H1 (cell line): ENCODE data around the gene MYL5. TPM values are rescaled to one million over a fixed set of nuclear protein-coding genes. Genes with fewer than 3 reads are reported as not detected.

ENCODE experiments used
- CTCF ChIA-PET: fragments of 300-600 bp; sonication (Branson Sonifier 250); formaldehyde crosslinking; loops from one replicate; lab custom pipeline; 2021; ENCODE audit not compliant: partially characterized antibody; lab: Charles Lee
- POLR2A ChIA-PET: fragments of 300-600 bp; sonication (Branson Sonifier 250); formaldehyde crosslinking; loops from one replicate; lab custom pipeline; 2021; ENCODE audit warnings: inconsistent platforms; ENCODE audit not compliant: partially characterized antibody; lab: Charles Lee
- DNase-seq, 2 experiments: peaks; one replicate each; pipeline versions ENCODE4 v3.0.0 to v3.0.0-alpha.2; 2010 to 2022; ENCODE audit warnings: low spot score in 2 of 2, low read depth in 1 of 2, mixed read lengths in 1 of 2
- FAIRE-seq: peaks from 2 replicates; lab custom pipeline; 2011; peaks lifted over from hg19 to GRCh38; lab: Jason Lieb, UNC
- H2AFZ ChIP-seq: 2 replicates; pipeline ENCODE4 v1.8.1; 2012; ENCODE audit warnings: low read length, inconsistent platforms
- H2AK5ac ChIP-seq: 2 replicates; pipeline ENCODE4 v1.6.1; 2013; ENCODE audit warnings: low read depth, low read length
- H2BK120ac ChIP-seq: replicated peaks from 2 replicates; pipeline ENCODE3; 2013; ENCODE audit warnings: low read depth, low read length, inconsistent platforms
- H2BK12ac ChIP-seq: 2 replicates; pipeline ENCODE4 v1.6.1; 2013; ENCODE audit warnings: low read depth, low read length
- H2BK15ac ChIP-seq: 2 replicates; pipeline ENCODE4 v1.6.1; 2013; ENCODE audit warnings: low read length
- H2BK20ac ChIP-seq: 2 replicates; pipeline ENCODE4 v1.6.1; 2013; ENCODE audit warnings: low read length
- H2BK5ac ChIP-seq: 2 replicates; pipeline ENCODE4 v1.6.1; 2013; ENCODE audit warnings: low read depth, low read length
- H3K14ac ChIP-seq: 2 replicates; pipeline ENCODE4 v1.6.1; 2013; ENCODE audit warnings: inconsistent platforms; ENCODE audit not compliant: insufficient read length
- H3K18ac ChIP-seq: 2 replicates; pipeline ENCODE4 v1.6.1; 2013; ENCODE audit warnings: low read length; ENCODE audit errors: extremely low read depth
- H3K23ac ChIP-seq: 2 replicates; pipeline ENCODE4 v1.6.1; 2013; ENCODE audit warnings: inconsistent platforms; ENCODE audit not compliant: insufficient read length
- H3K23me2 ChIP-seq: 2 replicates; pipeline ENCODE4 v1.6.1; 2013; ENCODE audit warnings: low read depth, low read length
- H3K27ac ChIP-seq: 2 replicates; pipeline ENCODE4 v1.6.1; 2011; ENCODE audit warnings: low read depth, low read length, inconsistent platforms
- H3K27me3 ChIP-seq, 4 experiments: replicated peaks in 1 of 4; 1 replicate in 1 of 4; 2 replicates in 3 of 4; pipeline versions ENCODE4 v1.6.1 to v1.8.1; 2011 to 2013; ENCODE audit warnings: low read length in 3 of 4, mild to moderate bottlenecking in 3 of 4, inconsistent platforms in 2 of 4, mixed read lengths in 2 of 4, moderate library complexity in 1 of 4; ENCODE audit not compliant: control insufficient read depth in 3 of 4, insufficient read depth in 3 of 4; ENCODE audit errors: extremely low read depth in 1 of 4
- H3K36me3 ChIP-seq, 4 experiments: 2 replicates each; pipeline versions ENCODE4 v1.6.1 to v1.8.1; 2011 to 2013; ENCODE audit warnings: mild to moderate bottlenecking in 4 of 4, low read length in 3 of 4, moderate library complexity in 2 of 4, control low read depth in 1 of 4, inconsistent platforms in 1 of 4; ENCODE audit not compliant: insufficient read depth in 4 of 4, control insufficient read depth in 2 of 4
- H3K4ac ChIP-seq: replicated peaks from 2 replicates; pipeline ENCODE3; 2013; ENCODE audit warnings: low read length, low read depth, mixed read lengths, inconsistent platforms; ENCODE audit not compliant: insufficient read length
- H3K4me1 ChIP-seq, 4 experiments: replicated peaks in 1 of 4; 1 replicate in 1 of 4; 2 replicates in 3 of 4; pipeline versions ENCODE4 v1.6.1 to v1.8.1; 2011 to 2013; ENCODE audit warnings: low read length in 3 of 4, inconsistent platforms in 2 of 4, mixed read lengths in 1 of 4; ENCODE audit not compliant: insufficient read depth in 4 of 4, control insufficient read depth in 3 of 4
- H3K4me2 ChIP-seq, 2 experiments: 2 replicates each; pipeline versions ENCODE4 v1.6.1 to v1.8.1; 2011 to 2013; ENCODE audit warnings: low read depth in 2 of 2, low read length in 2 of 2, control low read depth in 1 of 2, inconsistent platforms in 1 of 2, mild to moderate bottlenecking in 1 of 2; ENCODE audit not compliant: insufficient read depth in 1 of 2
- H3K4me3 ChIP-seq, 4 experiments: fragments of 200-600, 300-600 bp in 1 of 4; sonication (generic), shearing (Covaris generic), sonication (Bioruptor Twin) in 1 of 4; 2 replicates each; pipeline versions ENCODE4 v1.5.1 to v1.8.1; 2011 to 2016; ENCODE audit warnings: low read length in 4 of 4, low read depth in 3 of 4, control low read depth in 2 of 4, inconsistent platforms in 2 of 4, mild to moderate bottlenecking in 2 of 4, mixed read lengths in 1 of 4, moderate library complexity in 1 of 4; ENCODE audit not compliant: insufficient read depth in 2 of 4; ENCODE audit errors: extremely low read depth in 1 of 4
- H3K56ac ChIP-seq: replicated peaks from 2 replicates; pipeline ENCODE3; 2013; ENCODE audit warnings: low read depth, mild to moderate bottlenecking, mixed read lengths, low read length, inconsistent platforms; ENCODE audit not compliant: insufficient read length
- H3K79me1 ChIP-seq: 2 replicates; pipeline ENCODE4 v1.6.1; 2013; ENCODE audit warnings: low read depth, low read length, control low read depth
- H3K79me2 ChIP-seq, 2 experiments: 2 replicates each; pipeline versions ENCODE4 v1.6.1 to v1.8.1; 2012 to 2013; ENCODE audit warnings: low read length in 2 of 2, mild to moderate bottlenecking in 2 of 2, inconsistent platforms in 1 of 2; ENCODE audit not compliant: insufficient read depth in 2 of 2, control insufficient read depth in 1 of 2
- H3K9ac ChIP-seq, 4 experiments: replicated peaks in 1 of 4; 1 replicate in 1 of 4; 2 replicates in 3 of 4; pipeline versions ENCODE4 v1.6.1 to v1.8.1; 2011 to 2013; ENCODE audit warnings: low read depth in 3 of 4, low read length in 3 of 4, control low read depth in 2 of 4, mild to moderate bottlenecking in 2 of 4, moderate library complexity in 2 of 4, inconsistent platforms in 1 of 4; ENCODE audit errors: extremely low read depth in 1 of 4
- H3K9me3 ChIP-seq, 2 experiments: 2 replicates each; pipeline versions ENCODE4 v1.6.1 to v1.8.1; 2012 to 2013; ENCODE audit warnings: mild to moderate bottlenecking in 2 of 2, moderate library complexity in 2 of 2, control low read depth in 1 of 2, inconsistent platforms in 1 of 2, low read depth in 1 of 2, low read length in 1 of 2, mixed read lengths in 1 of 2; ENCODE audit not compliant: insufficient read depth in 2 of 2
- H4K20me1 ChIP-seq, 2 experiments: replicated peaks in 1 of 2; 2 replicates each; pipeline versions ENCODE3 to v1.8.1; 2011 to 2013; ENCODE audit warnings: inconsistent platforms in 2 of 2, low read length in 2 of 2, mild to moderate bottlenecking in 1 of 2; ENCODE audit not compliant: insufficient read depth in 2 of 2, control insufficient read depth in 1 of 2
- H4K5ac ChIP-seq: 2 replicates; pipeline ENCODE4 v1.6.1; 2013; ENCODE audit warnings: low read length, low read depth, mixed read lengths, inconsistent platforms; ENCODE audit not compliant: insufficient read length
- H4K8ac ChIP-seq: 2 replicates; pipeline ENCODE4 v1.8.0; 2013; ENCODE audit warnings: mild to moderate bottlenecking, moderate library complexity, low read length, inconsistent platforms; ENCODE audit not compliant: insufficient read depth; ENCODE audit errors: extremely low read depth
- H4K91ac ChIP-seq: replicated peaks from 2 replicates; pipeline ENCODE3; 2013; ENCODE audit warnings: low read length, mixed read lengths, inconsistent platforms; ENCODE audit not compliant: insufficient read length
- WGBS, 2 experiments: shearing (Covaris generic) in 1 of 2; methylation state at CpG; one replicate each; pipeline versions ENCODE4 v1.1.6 to v1.1.7; 2013 to 2015; ENCODE audit warnings: low lambda C conversion rate in 2 of 2, mixed read lengths in 2 of 2, inconsistent platforms in 1 of 2, low coverage in 1 of 2, missing lambda C conversion rate in 1 of 2; ENCODE audit not compliant: insufficient replicate concordance in 2 of 2, insufficient coverage in 1 of 2, insufficient read length in 1 of 2; ENCODE audit errors: extremely low coverage in 1 of 2, missing lambda C conversion rate in 1 of 2; 5-methylcytosine and 5-hydroxymethylcytosine counted together
- polyA plus RNA-seq, 7 experiments: library from polyadenylated mRNA; depleted of rRNA in 3 of 7; stranded (reverse) in 5 of 7; unstranded in 2 of 7; fragments of >200 nt in 5 of 7; fragments of 200-250 nt in 2 of 7; gene quantifications; 1 replicate in 5 of 7; 2 replicates in 1 of 7; 4 replicates in 1 of 7; pipeline versions ENCODE4 v1.2.1 to v1.2.3, GENCODE V29; 2011 to 2013; ENCODE audit warnings: missing spikeins in 2 of 7, mixed read lengths in 2 of 7
- total RNA-seq: library from RNA; stranded (reverse); fragmentation: NEBNext Ultra II Directional; extraction: Animal tissue kit (Norgen Biotek cat#: 25700); gene quantifications from 2 replicates; pipeline ENCODE4 v1.2.1, GENCODE V29; 2021

Gene MYL5
- total and polyA plus RNA-seq, 2 of the 8 experiments (the other 6 are each of a cell fraction or from before 2014, with no cell fraction given): 5.7 to 6.8 TPM

DNA sequence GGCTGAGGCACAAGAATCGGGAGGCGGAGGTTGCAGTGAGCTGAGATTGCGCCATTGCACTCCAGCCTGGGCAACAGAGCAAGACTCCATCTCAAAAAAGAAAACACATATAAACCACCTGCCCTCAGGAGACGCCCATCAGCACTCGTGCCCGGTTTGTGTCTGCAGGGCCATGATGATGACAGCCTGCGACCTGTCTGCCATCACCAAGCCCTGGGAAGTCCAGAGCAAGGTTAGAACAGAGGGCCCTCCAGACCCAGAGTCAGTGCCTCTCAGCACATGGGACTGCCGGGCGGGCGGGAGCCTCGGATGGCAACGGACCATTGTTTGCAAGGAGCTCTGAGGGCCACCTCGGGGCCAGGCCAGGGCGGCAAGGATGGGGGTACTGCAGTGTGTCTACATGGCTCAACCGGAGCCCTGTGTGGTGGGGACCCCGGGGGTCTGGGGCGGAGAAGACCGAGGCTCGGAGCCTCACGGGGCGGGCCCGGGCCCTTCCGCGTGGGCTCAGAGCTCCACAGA, 9.6 kb upstream of the MYL5 start:
- POLR2A ChIA-PET: interaction anchor here (1.1 to 5.0 kb wide), 7 partner anchors 8 to 89 kb away, joined by 3 to 53 read pairs (median 6); partner anchors contain the start of genes ATP5ME, MYL5 and PDE6B
- no peak overlapping the region for H2AFZ ChIP-seq
- FAIRE-seq: no peak

More for the DNA sequence above, 9.6 kb upstream of the MYL5 start:
- Histone ChIP-seq H4K8ac (peak overlapping the region; percentile 68; the same call in 1 of the 2 replicates), H4K91ac (no peak overlapping the region), H3K79me2 (no peaks in the 10 kb centered on the region), H2BK120ac (no peak overlapping the region), H3K9me3 (no peaks in the 10 kb centered on the region), H3K56ac (no peak overlapping the region), H3K23ac (no peak overlapping the region), H2AK5ac (no peak overlapping the region), H3K36me3 (no peaks in the 10 kb centered on the region; a peak in 1 of 8 replicates), H3K4ac (no peak overlapping the region), H3K14ac (no peak overlapping the region), H3K18ac (no peak overlapping the region), H3K4me1 (no peaks in the 10 kb centered on the region; a peak in 1 of 7 replicates), H2BK20ac (no peak overlapping the region), H3K79me1 (no peaks in the 10 kb centered on the region), H2BK15ac (no peak overlapping the region), H3K4me3 (peak overlapping the region in 1 of 4 experiments; percentile 87; a peak in 1 of 8 replicates), H3K4me2 (peak overlapping the region in 1 of 2 experiments; percentile 65; a peak in 2 of 4 replicates), H3K23me2 (peaks cover 7% of the 10 kb centered on the region; the same call in 1 of the 2 replicates), H2BK5ac (no peak overlapping the region), H3K27me3 (no peaks in the 10 kb centered on the region), H3K27ac (no peak overlapping the region), H4K20me1 (peaks cover 0 to 7% of the 10 kb centered on the region in 2 experiments), H4K5ac (no peak overlapping the region), H3K9ac (no peak overlapping the region), H2BK12ac (no peak overlapping the region)
- DNase-seq: no peak
- 95% methylated on average over 24 of the region's 24 CpGs; no CpG with 5 or more reads in 1 of the 2 experiments for WGBS, 2 experiments
- CTCF ChIA-PET: interaction anchor here (0.7 to 3.0 kb wide), 7 partner anchors 9 to 62 kb away, joined by 3 to 22 read pairs (median 5); partner anchors contain the start of genes ATP5ME and MYL5
